Fibroblast of skin of back (primary cell): Measurements from ENCODE around the gene OR52E6.

ENCODE experiments used
- DNase-seq: peaks from one replicate; pipeline ENCODE4 v3.0.0-alpha.2; 2013

Gene OR52E6

DNA sequence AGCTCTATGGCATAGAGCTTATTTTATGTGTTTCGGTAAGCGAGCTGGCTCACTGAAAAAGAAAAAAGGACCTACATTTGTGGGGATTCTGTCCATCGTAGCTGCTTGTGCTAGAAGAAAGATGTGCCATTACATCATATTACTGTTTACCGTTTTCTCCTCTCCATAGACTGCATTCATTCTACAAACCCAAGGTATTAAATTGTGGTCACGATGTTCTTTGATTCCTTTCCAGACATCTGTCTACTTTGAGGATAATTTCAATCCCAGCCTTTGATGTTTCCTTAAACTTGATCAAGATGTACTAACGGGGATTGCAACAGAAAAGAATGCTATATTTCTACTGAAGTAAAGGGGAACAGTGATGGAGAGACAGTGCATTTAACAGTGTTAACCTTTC lies 45.2 kb downstream of the OR52E6 start:
- no peak for DNase-seq

DNA sequence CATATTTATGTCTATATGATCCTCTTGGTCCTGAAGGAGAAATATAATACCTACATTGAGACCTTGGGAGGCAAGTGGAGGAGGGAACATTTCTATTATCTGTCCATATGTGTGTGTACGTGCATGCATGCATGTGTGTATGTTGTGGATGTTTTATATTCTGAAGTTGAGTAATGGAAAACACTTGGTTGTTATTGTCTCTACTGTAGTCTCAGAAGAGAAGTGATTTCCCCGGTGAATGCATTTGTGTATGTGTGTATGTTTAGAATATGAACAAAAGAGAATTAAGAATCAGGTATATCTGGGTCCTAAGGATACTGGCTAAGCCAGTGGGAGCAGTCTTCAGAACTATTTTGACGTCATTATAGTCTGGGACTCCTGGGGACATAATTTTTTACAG lies 50.5 kb downstream of the OR52E6 start, which contains the start of gene OR52N1:
Gene OR52N1, minus strand, starts transcription at position 101 of the 400 bp plus-strand sequence. CDS start 2,449 bp downstream, outside the sequence.
- no peak for DNase-seq
